Lung microvascular endothelial cell (primary cell): ENCODE results near the gene NPHP4. TPM values are rescaled to one million over a fixed set of nuclear protein-coding genes. Genes with fewer than 3 reads are reported as not detected.

Experiments used
- DNase-seq, 2 donors: peaks; one replicate each; pipeline versions ENCODE4 v3.0.0 to v3.0.0-alpha.2; 2010; ENCODE audit warnings: low read depth in 2 of 2
- total RNA-seq: library from RNA; depleted of rRNA; stranded (reverse); fragments of >200 nt; gene quantifications from 2 replicates; pipeline ENCODE4 v1.2.1, GENCODE V29; 2014

Gene NPHP4
- total RNA-seq, 1 donor from 2014 or later: 1.4 TPM

DNA sequence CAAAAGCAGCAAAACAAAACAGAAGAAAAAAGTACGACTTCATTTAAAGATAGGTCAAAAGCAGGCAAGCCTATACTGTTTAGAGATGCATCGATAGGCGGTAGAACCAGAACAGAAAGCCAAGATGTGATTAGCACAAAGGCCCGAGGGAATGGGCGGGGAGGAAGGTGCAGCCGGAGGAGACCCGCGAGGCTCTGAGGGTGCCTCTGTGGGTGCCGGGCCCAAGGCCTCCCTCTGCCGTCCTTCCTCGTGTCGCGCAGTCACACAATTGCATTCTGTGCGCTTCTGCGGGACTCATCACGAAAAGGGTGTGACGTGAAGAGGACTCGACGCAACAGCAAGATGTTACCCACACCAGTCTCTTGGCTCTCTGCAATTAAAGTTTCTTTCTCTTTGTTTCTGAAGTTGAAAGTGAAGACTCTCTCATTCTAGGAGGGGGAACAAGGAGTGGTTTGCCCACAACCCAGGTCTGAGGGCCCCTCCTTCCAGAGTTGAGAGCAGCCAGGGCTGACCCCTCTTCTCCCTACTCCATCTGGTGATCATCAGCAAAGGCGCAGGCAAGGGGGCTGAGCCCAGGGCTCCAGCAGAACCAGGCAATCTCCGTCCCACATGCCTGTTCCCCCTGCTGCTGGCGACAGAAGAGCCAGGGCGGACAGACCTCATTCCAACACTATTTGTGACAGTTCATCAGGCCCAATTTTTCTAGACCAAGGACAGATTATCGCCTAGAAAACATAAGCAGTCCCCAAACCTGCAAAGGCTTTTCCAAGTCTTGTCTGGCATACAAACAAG is 41.0 kb downstream of the NPHP4 start:
- DNase-seq: no peak

DNA sequence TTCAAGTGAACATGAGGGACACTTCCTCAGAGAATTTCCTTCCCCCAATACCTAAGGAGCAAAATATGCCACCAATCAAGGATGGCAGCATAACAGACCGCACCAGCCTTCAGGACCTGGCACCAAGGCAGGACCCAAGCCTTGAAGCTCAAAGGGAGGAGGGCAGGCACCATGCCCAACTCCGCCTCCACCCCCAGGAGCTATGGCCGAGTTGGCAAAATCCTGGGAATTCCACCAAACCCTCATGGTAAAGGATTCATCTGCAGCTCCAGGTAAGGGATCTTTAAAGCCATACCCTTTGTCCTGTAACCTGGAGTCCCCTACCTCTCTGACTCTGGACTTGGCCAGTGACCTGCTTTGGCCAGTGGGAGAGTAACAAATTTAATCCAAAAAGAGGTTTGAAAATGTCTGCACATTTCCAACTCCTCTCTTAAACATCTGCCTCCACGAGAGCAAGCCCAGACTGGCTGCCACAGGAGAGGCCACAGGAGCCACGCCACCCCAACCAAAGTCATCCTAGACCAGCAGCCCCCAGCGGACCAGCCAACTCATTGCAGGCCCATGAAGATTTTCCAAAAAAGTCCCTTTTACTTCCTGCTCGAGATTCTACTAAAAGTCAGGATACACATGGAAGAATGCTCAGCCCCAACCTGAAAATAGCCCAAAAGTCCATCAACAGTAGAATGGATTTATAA is 41.9 kb downstream of the NPHP4 start:
- no peak for DNase-seq

DNA sequence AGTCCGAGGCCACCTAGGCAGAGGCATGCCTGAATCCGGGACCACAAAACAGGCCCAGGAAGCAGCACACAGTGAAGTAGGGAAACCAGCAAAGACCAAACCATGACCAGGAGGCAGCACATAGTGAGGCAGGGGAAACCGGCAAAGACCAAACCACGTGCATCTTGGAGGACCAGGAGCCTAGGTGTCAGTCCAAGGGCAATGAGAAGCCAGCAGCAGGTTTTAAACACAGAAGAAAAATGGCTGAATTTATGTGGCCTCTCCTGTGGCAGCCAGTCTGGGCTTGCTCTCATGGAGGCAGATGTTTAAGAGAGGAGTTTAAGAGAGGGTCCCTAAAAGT is 42.5 kb downstream of the NPHP4 start:
- DNase-seq: no peak

DNA sequence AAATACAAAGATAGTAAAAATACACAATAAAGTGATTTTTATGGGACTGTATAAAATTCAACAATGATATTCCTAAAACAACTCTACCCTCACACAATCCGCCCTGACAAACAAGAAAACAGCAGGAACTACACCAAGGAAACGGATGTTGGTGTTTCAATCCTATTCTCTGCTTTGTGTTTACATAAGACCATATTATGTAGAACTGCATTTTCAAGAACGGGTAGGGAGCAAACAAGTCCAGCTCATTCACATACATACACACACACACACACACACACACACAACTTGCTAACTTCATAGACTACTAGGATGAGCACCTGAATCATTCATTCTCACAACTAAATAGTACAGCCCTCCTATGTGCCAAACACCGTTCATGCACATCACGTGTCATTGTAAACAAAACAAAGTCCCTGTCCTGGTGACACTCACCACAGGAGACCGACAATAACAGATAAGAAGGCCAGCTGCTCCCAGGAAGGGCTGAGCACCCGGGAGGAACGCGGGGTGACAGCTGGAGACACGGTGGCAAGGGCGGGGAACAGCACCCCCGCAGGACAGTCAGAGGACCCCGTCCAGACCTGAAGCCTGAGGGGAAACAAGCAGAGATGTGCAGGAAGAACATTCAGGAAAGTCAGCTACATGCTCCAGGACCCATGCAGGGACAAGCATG is 43.0 kb downstream of the NPHP4 start:
- no peak for DNase-seq

DNA sequence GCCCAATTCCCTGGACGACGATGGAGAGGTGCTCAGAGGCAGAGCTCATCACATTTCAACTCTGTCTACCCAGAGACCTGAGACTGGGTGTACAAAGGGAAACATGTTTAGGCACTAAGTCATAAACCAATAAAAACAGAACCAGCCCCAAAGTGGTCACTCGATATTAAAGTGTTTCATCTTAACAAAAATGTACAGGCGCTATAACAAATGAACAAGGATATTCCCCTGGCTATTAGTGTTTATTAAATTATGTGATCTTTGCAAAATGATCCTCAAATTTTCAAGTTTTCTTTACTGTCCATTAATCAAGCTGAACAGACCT is 43.6 kb downstream of the NPHP4 start:
- DNase-seq: no peak

DNA sequence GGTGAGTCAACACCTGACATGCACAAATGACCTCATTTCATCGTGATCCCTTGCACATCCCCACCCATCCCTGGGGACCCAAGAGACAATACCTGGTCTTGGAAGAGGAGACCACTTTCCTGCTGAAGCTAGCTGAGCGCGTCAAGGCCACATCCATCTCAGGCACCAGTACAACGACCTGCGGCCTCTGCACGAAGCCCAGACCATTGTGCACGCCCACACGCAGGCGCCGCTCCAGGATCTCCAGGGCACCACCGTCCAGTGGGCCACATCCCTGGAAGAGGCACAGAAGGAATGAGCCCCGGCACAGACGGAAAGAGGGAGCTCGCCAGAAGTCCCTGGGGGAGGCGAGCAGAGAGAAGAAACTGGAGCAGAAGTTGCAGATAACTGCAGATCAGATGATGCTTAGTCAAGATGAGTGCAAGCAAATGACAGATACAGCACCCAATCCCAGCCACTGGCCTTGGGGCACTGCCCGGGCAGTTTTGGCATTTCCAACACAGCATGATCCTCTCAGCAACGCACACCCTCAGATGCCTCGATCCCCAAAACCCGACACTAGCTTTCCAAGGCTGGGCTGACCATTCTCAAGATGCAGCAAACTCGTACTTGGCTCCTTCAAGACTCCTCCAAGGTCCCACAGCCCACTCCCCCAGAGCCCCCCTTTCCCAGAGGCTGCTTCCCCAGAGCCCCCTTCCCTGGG is 44.1 kb downstream of the NPHP4 start:
- DNase-seq: no peak

DNA sequence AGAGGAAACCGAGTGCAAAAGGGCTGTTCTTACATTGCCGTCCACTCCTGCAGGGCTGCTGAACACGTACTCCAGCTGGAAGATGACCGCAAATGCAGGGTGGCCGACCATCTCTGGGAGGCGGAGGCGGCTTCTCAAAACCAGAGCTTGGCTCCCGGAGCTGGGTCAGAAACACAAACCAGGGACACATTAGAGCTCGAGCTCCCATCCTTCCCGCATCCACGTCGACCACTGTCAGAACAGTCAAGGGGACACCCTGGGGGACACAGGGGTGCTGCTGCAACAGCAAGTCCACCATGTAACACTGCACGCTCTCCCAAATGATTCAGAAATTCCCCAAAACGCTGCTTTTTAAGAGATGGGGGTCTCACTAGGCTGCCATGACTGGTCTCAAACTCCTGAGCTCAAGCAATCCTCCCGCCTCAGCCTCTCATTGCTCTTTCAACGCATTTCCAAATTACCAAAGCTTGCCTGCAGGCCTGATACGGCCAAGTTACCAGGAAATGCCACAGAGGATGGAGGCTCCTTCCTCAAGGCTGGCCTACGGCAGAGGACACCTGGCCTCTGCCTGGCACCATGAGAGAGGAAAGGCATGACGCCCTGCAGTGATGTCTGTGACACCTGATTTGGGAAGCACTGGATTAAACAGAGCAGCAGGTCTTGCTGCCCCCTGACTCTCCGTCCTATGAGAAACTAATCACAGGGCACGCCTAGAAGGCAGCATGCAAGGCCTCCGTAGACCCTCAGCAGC is 45.0 kb downstream of the NPHP4 start:
- DNase-seq: no peak

DNA sequence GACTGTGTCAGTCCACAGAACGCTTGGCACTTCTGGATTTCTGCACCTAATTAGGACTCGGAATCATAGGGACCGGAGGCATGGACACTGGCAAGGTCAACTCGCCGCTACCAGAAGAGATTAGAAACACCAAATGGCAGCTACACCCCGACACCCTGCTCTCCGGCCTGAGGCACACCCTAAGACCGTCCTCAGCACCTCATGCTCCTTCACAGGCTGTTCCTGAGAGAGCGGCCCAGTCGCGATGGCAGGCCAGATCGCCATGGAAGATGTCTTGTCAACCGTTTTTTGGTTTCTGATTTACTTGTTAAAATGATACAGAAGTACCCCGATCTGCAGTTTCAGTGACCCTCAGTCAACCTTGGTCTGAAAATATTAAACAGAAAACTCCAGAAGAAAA is 46.8 kb downstream of the NPHP4 start:
- DNase-seq: no peak

DNA sequence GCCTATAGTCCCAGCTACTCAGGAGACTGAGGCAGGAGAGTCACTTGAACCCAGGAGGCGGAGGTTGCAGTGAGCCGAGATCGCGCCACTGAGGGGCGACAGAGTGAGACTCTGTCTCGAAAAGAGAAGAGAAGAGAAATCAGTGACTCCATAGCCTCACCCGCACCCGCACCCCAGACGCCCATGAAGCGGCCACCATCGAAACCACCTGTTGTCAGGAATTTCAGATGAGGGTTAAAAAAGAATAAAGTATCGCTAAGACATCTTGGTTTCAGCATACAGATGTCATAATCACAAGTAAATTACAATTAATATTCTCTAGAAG is 47.4 kb downstream of the NPHP4 start:
- DNase-seq: no peak

DNA sequence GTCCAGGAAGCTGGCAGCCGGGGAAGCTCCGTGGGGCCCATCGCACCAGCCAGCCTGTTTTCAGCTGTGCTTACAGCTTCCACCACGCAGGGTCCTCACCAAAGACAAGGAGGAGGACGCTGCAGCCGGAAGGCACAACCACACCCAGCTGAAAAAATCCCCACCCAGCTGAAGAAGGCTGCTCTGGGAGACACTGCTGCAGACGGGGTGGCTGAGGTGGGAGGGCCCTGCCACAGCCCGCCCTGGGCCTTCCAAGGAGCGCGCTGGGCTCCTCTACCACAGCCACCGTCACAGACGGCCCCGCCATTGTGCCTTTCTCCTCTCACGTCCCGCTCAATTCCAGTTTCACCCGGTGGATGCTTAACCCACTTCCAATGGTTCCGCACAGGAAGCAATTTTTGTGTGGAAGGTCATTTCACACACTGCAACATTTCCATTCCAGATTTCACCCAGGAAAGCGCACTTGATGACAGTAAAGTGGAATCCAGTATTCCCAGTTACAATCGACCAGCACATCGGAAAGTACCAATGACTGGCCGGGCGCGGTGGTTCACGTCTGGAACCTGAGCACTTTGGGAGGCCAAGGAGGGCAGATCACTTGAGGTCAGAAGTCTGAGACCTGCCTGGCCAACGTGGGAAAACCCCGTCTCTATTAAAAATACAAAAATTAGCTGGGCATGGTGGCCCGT is 47.9 kb downstream of the NPHP4 start:
- no peak for DNase-seq

DNA sequence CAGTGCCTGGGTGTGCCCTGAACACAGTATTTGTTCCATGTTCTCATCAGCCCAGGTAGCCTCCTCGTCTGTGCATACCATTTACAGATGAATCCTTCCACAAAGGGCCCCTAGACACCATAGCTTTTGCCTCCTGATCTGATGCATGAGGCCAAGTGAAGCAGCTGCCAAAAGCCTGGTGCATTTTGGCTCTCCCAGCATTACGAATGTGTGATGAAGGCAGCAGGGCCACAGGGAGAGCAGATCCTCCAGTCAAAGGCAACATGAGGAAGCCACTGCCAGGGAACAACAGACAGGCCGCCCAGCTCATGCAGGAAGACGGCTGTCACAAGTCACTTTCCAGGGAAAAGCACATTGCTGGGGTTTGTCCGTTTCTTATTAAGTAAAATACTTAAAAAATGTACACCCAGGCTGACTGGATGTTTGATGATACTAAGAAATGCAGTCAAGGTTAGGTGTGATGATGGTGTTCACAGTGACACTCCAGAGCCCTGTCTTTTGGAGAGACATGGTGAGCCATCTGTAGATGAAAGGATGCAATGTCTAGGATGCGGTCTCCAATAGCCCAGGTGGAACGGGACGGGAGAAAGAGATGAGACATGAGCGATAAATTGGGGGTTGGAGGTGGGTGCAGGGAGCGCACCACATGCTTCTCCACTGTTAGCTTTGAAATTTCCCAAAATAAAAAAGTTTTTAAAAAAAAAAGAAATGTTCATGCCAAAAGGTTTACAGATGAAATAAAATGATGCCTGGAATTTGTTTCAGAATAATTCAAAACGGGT is 48.7 kb downstream of the NPHP4 start:
- no peak for DNase-seq

DNA sequence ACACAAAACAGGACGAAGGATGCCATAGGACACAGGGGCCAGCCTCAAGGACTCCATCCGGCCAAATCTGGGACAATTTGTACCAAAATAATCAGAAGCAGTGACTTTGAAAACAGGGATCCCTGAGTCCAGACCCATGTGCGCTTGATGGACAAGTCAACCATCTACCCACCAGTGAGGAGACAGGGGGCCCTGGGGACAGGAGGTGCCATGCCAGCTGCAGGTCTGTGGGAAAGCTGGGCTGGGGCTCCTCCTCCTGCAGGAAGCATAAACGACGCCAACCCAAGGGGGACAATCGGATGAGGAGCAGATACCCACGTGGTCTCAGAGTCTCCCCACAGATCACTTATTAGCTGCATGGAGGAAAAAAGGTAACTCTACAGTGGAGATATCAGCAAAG is 50.6 kb downstream of the NPHP4 start:
- DNase-seq: no peak

DNA sequence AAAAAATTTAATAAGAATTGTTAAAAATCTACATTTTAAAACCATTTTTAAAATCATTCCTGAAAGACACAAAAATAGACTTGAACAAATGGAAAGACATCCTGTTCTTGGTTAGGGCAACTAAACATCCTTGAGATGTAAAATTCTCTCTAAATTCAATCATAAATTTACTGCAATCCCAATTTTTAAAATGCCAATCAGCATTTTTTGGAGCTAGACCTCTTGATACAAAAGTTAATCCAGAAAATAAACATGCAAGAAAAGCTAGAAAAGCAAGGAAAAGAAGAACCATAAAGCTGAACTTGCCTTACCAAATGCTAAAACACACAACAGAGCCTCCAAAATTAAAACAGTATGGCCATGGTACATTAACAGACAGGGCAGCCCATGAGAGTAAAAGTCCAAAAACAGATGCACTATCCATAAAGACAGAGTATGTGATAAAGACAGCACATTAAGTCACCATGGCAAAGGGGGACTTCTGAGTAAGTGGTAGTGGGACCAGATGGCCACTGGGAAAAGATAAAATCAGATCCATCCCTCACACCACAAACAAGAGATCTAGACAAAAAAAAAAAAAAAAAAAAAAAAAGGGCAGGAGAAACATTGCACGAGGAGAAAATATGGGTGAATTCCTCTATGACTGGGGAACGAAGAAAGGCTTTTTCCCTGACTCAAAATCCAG is 51.4 kb downstream of the NPHP4 start:
- DNase-seq: no peak

DNA sequence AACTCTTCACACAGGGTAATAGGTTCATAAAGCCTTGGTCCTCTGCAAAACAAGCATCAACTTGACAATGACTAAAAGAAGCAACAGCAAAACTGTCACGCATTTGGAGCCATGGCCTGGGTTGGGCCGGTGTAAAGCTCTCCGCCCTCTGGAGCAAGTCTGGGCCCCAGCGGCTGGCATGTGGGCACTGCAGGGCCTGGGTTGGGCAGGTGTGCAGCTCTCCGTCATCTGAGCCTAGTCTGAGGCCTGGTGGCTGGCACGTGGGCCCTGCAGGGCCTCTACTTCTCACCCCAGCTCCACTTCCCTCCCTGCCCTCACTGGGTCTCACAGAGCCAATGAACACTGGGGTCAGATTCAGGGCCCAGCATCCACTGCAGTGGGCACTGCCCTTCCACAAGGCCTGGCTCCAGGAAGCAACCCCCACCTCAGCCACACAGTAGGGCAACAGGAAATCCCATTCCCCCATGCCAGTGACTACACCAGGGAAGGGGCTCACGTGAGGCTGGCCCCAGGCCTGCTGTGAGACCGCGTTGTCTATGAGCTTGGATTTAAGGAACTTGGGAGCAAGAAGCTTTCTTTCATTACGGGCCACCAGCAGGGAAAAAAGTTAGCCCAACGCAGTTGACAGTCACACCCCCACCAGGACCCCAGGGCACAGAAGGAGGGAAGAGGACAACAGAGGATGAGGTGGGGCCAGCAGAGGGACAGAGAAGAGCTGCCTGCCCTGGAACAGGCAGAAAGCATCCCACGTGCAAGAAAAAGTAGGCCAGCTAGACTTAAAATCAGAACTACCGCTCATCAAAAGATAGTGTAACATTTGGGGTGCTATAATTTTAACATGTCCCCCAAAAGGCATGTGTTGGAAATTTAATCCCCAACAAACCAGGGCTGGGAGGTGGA is 52.7 kb downstream of the NPHP4 start:
- DNase-seq: no peak

DNA sequence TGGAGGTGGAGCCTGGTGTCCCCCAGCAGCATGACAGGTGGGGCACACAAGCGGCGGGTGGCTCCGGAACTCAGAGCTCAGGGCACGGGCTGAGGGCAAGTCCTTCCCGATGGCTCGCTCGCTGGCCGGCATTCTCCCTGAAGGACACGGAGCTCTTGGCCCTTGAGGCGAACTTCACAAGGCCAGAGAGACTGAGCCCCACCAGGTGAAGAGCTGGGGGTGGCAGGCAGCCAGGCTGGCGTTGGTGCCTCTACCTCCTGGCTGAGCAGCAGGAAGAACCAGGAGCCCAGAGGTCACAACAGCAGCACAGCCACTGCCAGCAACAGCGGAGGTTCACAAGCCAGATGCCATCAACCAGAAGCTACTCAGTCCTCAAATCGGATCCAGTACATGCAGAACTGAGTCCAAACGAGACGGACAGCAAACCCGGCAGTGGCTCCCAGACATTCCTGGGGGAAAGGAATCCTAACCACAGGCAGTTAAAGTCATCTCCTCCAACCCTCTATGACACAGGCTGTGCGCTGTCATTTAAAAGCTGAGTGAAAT is 54.1 kb downstream of the NPHP4 start:
- no peak for DNase-seq

DNA sequence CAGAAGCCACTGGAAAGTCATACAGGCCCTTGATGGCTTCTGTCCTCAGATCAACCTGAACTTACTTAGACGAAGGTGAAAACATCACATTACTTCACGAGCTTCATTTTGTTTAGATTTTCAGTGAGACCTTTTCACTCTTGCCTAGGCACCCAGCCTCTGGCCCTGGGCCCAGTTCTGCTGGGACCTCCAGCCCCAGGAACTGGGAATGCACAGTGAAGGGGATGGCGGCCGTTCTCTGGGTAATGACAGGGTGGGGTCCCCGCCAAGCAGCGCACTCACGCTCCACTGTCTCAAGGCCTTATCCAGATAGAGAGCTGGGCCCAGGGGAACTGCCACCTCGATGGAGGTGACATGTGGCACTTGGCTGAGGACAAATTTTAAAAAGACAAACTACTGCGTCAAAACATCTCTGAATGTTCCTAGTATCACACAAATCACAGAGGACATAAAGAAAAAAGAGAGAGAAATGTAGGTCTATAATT is 54.8 kb downstream of the NPHP4 start:
- no peak for DNase-seq

DNA sequence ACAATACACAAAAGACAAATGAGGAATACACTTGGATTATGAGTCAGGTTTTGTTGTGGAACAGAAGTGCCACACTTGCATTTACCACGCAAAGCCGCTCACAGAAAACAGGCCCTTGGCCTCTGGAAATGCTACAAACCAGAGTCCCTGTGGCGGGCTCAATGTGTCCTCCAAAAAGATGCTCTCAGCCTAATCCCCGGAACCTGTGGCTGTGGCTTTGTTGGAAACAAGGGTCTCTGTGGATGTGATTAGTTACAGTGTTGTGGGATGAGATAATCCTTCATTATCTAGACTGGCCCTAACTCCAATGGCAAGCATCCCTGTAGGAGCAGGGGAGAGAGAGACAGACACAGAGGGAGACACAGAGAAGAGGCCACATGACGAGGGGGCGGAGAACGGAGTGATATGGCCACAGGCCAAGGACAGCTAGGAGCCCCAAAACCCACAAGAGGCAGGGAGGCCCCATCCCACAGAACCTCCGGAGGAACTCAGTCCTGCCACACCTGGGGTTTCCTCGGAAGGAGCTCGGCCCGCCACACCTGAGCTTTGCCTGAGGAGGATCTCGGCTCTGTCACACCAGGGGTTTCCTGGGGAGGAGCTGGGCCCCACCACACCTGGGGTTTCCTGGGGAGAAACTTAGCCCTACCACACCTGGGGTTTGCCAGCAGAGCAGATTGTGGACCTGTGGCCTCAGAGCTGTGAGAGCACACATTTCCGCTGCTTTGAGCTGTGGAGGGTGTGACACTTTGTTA is 55.4 kb downstream of the NPHP4 start:
- no peak for DNase-seq

DNA sequence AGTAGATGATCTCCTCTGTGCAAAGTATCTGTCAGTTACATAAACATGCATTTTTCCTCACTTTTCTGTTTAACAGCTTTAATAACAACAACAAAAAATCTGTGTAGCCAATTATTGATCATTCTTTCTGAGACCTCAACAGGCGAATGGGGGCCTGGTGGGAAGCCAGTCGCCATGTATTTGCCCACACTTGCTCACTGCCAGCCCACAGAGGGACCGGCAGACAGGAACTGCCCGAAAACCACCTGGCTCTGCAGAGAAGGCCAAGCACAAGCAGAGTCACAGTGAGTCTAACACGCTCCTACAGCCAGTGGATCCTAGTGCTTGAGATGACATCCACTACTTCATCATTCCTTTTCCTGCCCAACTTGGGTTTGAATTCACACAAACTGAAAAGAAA is 56.1 kb downstream of the NPHP4 start:
- no peak for DNase-seq
